Activated naive CD8-positive, alpha-beta T cell (primary cell): ENCODE measurements around the gene ZBTB7B.

Experiments
- H3K27ac Mint-ChIP-seq: one replicate; pipeline ENCODE4 v1.8.0; 2021; ENCODE audit warnings: mixed read lengths
- H3K27me3 Mint-ChIP-seq: one replicate; pipeline ENCODE4 v1.8.0; 2021; ENCODE audit warnings: mixed read lengths
- H3K36me3 Mint-ChIP-seq: one replicate; pipeline ENCODE4 v1.8.0; 2021; ENCODE audit warnings: mixed read lengths
- H3K4me1 Mint-ChIP-seq: one replicate; pipeline ENCODE4 v1.8.0; 2021; ENCODE audit warnings: low read depth, mixed read lengths
- H3K4me3 Mint-ChIP-seq: one replicate; pipeline ENCODE4 v1.8.0; 2021; ENCODE audit warnings: mild to moderate bottlenecking, mixed read lengths
- H3K9me3 Mint-ChIP-seq: one replicate; pipeline ENCODE4 v1.8.0; 2021; ENCODE audit warnings: low read depth, mixed read lengths

The ZBTB7B gene

DNA sequence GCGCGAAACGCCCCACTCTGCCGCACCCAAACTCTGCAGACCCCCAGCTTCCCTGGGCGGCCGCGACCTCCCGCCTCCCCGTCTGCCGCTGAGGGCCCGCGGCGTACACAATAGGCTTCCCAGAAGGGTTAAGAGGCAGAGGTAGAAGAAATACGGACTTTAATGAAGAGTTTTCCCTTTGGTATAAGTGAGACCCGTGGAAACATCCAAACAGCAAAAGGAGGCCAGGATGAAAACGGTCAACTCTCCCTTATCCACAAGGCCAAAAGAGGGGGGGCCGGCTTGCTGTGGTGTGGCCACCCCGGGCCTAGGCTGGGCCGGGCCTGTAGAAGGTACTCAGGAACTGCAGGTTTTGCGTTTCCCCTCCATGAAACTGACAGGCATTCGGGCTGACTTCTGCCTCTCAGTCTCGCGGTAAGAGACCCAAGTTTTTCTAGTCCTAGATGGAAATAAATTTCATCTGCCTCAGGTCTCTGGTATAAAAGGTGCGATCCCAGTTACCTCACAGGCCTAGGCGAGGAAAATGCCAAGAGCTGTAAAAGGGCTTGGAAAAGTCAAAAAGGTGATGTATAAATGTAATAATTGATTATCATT, 40.3 kb upstream of the ZBTB7B start:
- Mint-ChIP-seq H3K27me3 (no peaks in the 10 kb centered on the region), H3K4me1 (peaks cover 28% of the 10 kb centered on the region), H3K4me3 (peak overlapping the region; percentile 91), H3K36me3 (no peaks in the 10 kb centered on the region), H3K9me3 (no peaks in the 10 kb centered on the region), H3K27ac (peak overlapping the region; percentile 92)

DNA sequence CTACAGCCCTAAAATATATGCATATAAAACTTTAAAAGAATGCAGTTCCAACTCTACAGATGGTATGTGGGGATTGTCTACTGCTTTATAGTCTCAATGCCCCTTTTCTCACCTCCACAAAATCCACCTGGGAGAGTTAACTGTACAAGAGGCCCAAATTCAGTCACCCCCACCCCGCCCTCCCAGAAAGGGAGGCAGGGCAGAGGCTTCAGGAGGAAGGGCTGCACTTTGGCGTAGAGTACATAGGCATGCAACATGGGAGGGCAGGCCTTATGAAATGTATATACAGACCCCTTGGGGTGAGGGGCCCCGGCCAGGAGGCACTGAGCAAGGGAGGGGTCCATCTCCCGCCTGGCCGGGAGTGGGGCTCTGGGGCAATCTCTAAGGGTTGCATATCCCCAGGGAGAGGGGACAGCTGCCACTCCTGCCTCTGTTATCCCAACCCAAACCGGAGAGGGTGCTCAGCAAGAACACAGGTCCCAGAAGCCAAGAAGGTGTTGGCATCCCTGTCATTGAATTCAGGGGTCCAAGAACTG, 39.7 kb upstream of the ZBTB7B start:
- H3K27me3 Mint-ChIP-seq = no peaks in the 10 kb centered on the region
- no peaks in the 10 kb centered on the region for H3K36me3 Mint-ChIP-seq
- peaks cover 27% of the 10 kb centered on the region for H3K4me1 Mint-ChIP-seq
- peak overlapping the region; percentile 92 for H3K27ac Mint-ChIP-seq
- H3K4me3 Mint-ChIP-seq = peak overlapping the region; percentile 91
- no peaks in the 10 kb centered on the region for H3K9me3 Mint-ChIP-seq

DNA sequence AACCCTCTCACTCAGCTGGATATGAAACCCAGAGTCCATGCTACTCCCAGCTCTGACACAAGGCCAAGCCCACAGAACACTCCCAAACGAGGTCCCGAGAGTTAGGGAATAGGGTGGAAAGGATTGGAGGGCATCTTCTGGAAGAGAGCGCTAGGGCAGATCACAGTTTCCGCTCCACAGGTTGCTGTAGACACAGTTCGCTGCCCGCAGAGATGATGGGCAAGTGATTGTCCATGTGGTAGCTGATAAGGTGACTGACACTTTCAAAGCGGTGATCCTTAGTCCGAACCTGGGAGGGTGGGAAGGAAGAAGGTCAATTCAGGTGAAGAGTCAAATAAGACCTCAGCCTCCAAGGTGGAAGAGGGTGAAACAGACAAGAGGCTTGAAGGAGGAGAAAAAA, 39.0 kb upstream of the ZBTB7B start:
- H3K4me1 Mint-ChIP-seq = peaks cover 25% of the 10 kb centered on the region
- no peaks in the 10 kb centered on the region for H3K27me3 Mint-ChIP-seq
- no peaks in the 10 kb centered on the region for H3K9me3 Mint-ChIP-seq
- peak overlapping the region; percentile 21 for H3K4me3 Mint-ChIP-seq
- peak overlapping the region; percentile 61 for H3K27ac Mint-ChIP-seq
- no peaks in the 10 kb centered on the region for H3K36me3 Mint-ChIP-seq

DNA sequence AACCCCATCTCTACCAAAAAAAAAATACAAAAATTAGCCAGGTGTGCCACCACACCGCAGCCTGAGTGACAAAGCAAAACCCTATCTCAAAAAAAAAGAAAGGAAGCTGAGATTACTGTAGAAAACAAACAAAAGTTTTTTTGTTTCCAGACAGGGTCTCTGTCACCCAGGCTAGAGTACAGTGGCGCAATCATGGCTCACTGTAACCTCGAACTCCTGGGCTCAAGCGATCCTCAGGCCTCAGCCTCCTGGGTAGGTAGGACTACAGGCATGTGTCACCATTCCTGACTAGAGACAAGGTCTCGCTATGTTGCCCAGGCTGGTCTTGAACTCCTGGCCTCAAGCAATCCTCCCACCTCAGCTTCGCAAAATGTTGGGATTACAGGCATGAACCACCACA, 38.2 kb upstream of the ZBTB7B start:
- Mint-ChIP-seq H3K4me1 (peaks cover 28% of the 10 kb centered on the region), H3K4me3 (no peak overlapping the region), H3K36me3 (no peaks in the 10 kb centered on the region), H3K27me3 (no peaks in the 10 kb centered on the region), H3K9me3 (no peaks in the 10 kb centered on the region), H3K27ac (no peak overlapping the region)

DNA sequence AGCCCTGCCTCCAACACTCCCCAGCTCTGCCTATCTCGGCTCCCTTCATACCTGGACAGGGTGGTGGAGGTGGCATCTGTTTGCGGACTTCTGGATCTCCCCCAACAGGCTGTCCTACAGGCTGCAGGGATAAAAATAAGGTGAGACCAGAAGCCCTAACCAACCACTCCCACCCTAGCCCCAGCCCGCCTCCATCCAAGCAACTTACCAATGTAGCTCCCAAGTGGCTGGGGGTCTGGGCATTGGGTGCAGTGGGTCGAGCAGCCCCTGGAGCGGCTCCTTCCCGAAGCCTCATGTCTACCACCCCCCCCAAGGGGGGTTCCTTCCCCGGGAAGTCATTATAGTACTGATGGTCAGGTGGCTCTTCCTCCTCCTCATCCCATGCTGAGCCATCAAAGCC, 36.5 kb upstream of the ZBTB7B start:
- no peaks in the 10 kb centered on the region for H3K9me3 Mint-ChIP-seq
- no peak overlapping the region for H3K27ac Mint-ChIP-seq
- no peak overlapping the region for H3K4me3 Mint-ChIP-seq
- H3K4me1 Mint-ChIP-seq = peaks cover 29% of the 10 kb centered on the region
- H3K36me3 Mint-ChIP-seq = no peaks in the 10 kb centered on the region
- no peaks in the 10 kb centered on the region for H3K27me3 Mint-ChIP-seq

DNA sequence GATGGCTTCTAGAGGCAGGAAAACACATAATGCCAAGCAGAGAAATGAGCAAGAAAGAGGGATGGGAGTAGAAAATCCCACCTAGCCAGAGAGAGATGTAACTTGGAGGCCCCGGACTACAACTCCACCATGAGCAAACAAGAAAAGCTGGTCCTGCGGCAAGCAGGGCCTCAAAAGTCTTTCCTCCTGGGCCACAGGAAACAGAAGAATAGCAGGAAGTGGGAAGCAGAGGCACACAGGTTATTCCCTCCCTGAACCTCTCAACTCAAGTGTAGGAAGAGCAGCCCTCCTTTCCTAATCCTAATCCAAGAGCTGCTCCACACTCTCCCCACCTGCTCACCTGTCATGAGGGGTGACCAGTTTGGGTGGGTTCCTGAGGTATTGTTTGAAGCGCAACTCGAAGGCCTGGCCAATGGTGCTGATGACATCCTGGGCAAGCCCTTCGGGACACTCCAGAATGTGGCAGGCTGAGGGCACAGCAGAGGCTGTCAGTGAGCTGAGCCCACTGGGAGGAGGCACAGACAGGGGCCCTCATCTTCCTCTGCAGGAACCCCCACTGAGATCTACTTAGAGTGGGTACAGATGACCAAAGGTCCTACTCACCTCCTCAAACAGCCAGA, 35.2 kb upstream of the ZBTB7B start:
- H3K27ac Mint-ChIP-seq = no peak overlapping the region
- H3K4me1 Mint-ChIP-seq = peaks cover 36% of the 10 kb centered on the region
- H3K36me3 Mint-ChIP-seq = peaks cover 2% of the 10 kb centered on the region

DNA sequence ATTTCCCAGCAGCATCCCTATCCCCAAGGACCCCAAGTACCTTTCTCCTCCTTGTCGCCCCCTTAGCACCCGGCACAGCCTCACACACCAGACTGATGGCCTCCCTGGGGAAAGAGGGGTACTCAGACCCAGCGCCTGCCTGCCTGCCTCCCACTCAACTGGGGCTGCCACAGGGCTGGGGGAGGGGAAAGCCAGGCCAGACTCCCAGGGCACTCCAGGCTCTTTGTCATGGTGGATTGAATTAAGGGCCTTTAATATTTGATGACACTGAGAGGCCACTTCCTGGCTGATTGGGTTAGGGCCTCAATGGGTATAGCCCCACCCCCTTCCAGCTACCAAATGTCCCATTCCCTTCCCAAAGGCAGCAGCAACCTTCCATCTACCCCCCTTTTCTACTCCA, 33.9 kb upstream of the ZBTB7B start:
- Mint-ChIP-seq H3K9me3 (no peaks in the 10 kb centered on the region), H3K36me3 (peaks cover 2% of the 10 kb centered on the region), H3K4me3 (no peak overlapping the region), H3K27me3 (no peaks in the 10 kb centered on the region), H3K4me1 (peaks cover 34% of the 10 kb centered on the region), H3K27ac (peak overlapping the region; percentile 54)

More for the DNA sequence above, 35.2 kb upstream of the ZBTB7B start:
- H3K9me3 Mint-ChIP-seq = no peaks in the 10 kb centered on the region
- H3K27me3 Mint-ChIP-seq = no peaks in the 10 kb centered on the region
- H3K4me3 Mint-ChIP-seq = no peak overlapping the region

DNA sequence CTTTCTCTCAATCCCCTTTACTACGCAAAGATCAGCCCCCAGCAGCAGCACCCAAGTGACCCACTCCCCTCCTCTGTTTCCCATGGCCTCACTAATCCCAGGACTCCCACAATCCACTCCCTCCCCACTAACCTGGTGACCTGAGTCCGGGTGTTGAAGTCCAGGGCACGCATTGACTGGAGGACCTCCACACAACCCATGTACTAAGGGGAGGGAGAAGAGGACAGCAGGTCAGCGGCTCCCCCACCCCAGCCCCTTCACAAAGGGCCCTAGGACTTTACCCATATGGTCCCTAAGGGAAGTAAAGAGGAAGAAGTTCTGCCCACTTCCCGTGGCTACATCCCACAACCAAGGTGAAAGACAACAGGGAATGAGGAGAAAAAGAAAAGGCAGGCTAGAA, 33.4 kb upstream of the ZBTB7B start:
- peaks cover 2% of the 10 kb centered on the region for H3K36me3 Mint-ChIP-seq

DNA sequence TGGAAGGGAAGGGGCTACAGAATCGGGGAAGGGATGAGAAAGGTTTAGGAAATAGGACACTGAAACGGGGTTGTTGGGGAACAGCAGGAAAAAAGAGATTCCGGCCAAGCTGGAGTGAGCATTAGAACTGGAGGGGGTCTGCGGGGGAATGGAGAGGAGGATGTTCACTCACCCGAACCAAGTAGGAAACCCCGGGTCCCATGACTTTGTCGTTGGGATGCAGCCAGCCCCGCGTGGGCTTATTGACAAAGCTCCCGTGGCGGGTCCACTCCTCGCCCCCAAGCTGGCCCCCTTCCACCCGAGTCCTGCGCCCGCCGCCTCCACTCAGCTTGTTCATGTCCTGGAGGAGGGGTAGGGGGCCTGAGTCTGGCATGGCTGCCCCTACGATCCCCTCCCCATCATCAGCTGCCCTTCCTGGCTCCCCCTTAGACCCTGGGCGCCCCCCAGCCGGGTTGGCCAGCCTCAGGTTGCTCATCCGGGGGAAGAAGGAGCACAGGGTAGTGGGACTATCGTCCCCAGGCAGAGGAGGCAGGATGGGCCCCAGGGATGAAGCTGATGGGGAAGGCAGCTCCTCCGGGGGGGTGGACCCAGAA, 32.6 kb upstream of the ZBTB7B start:
- H3K27ac Mint-ChIP-seq = peak overlapping the region; percentile 54
- H3K27me3 Mint-ChIP-seq = no peaks in the 10 kb centered on the region
- no peak overlapping the region for H3K4me3 Mint-ChIP-seq
- no peaks in the 10 kb centered on the region for H3K9me3 Mint-ChIP-seq
- peaks cover 2% of the 10 kb centered on the region for H3K36me3 Mint-ChIP-seq
- H3K4me1 Mint-ChIP-seq = peaks cover 29% of the 10 kb centered on the region

More for the DNA sequence above, 33.4 kb upstream of the ZBTB7B start:
- H3K9me3 Mint-ChIP-seq = no peaks in the 10 kb centered on the region
- no peak overlapping the region for H3K4me3 Mint-ChIP-seq
- no peaks in the 10 kb centered on the region for H3K27me3 Mint-ChIP-seq
- peaks cover 32% of the 10 kb centered on the region for H3K4me1 Mint-ChIP-seq
- H3K27ac Mint-ChIP-seq = peak overlapping the region; percentile 54

DNA sequence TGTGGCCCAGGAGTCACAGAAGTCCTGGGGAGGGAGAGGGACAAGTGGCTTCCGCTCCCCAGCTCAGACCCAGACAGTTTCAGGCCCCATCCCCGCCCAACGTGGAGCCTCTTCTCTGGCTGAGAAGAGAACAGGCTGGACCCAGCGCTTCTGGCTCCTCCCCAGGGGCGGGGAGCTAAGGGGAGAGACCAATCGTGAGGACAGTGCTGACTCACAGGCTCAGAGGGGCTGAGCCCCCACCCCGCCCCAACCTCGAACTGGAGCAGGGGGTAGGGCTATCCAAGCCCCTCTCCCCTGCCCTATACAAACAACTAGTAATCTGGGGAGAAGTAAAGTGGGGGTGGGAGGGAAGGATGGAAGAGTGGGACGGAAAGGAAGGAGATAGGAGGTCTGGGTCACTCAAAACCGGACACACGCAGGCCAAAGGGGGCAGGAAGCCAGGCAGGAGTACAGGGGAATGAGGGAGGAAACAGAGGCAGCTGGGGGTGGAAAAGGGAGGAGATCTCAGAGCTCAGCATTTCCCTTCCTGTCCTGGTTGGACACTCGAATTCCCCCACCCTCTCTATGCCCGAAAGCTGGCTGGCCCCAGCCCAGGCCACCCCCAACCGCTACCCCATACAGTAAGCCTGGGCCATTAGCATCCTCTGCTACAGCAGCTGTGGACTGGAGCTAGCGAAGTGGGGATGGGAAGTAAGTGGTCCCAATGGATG, 31.8 kb upstream of the ZBTB7B start, which contains the start of gene SHC1:
Gene SHC1 (minus strand): TSS at position 117 of the 710 bp plus-strand sequence. CDS start 221 bp downstream, outside the sequence.
- Mint-ChIP-seq H3K27ac (peak within 1 kb of the TSS; percentile 58), H3K36me3 (peaks cover 2% of the 10 kb centered on the region), H3K9me3 (no peaks in the 10 kb centered on the region), H3K4me1 (peaks cover 29% of the 10 kb centered on the region), H3K27me3 (no peaks in the 10 kb centered on the region), H3K4me3 (peak within 1 kb of the TSS; percentile 4)

DNA sequence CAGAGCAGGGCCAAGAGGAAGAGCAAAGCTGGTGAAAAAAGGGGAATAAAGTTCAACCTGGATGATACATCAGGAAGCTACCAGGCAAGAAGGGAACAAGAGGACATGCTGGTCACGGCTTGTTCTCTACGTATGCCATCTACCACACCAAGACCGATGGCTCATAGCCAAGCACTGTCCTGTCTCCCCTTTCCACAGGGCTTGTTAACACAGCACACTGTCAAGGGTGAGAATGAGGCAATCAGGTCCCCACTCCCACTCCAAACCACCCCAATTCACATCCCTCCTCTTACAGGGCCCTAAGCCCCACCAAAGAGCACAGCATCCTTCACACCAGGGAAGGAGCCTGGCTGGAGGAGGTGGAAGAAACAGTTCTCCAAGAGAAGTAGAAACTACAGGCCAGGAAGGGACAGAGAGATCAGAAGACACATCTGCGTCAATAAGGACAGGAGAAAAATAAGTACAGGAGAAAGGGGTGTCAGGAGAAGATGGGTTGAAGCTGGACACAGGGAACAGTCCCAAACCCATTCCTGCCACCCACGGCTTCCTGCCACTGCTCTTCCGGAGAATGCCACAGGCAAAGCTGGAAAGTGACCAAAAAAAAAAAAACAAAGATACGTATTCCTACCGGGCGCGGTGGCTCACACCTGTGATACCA, 31.1 kb upstream of the ZBTB7B start:
- peak overlapping the region; percentile 4 for H3K4me3 Mint-ChIP-seq
- peaks cover 29% of the 10 kb centered on the region for H3K4me1 Mint-ChIP-seq
- H3K27me3 Mint-ChIP-seq = no peaks in the 10 kb centered on the region
- peak overlapping the region; percentile 52 for H3K27ac Mint-ChIP-seq
- H3K9me3 Mint-ChIP-seq = no peaks in the 10 kb centered on the region
- peaks cover 2% of the 10 kb centered on the region for H3K36me3 Mint-ChIP-seq

DNA sequence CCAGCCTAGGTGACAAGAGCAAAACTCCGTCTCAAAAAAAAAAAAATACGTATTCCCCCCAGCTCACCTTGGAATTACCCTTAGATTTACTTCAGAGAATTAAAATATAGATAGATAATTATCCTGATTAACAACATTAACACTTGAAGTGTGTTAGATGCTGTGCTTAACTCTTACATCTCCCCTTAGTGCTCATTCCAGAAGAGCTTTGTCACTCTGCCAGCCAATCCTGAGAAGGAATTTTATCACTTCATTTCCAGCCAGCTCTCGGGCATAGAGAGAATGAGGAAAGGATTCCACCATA, 30.4 kb upstream of the ZBTB7B start:
- Mint-ChIP-seq H3K36me3 (peaks cover 2% of the 10 kb centered on the region), H3K27ac (peak overlapping the region; percentile 83), H3K4me1 (peaks cover 29% of the 10 kb centered on the region), H3K27me3 (no peaks in the 10 kb centered on the region), H3K9me3 (no peaks in the 10 kb centered on the region), H3K4me3 (no peak overlapping the region)

DNA sequence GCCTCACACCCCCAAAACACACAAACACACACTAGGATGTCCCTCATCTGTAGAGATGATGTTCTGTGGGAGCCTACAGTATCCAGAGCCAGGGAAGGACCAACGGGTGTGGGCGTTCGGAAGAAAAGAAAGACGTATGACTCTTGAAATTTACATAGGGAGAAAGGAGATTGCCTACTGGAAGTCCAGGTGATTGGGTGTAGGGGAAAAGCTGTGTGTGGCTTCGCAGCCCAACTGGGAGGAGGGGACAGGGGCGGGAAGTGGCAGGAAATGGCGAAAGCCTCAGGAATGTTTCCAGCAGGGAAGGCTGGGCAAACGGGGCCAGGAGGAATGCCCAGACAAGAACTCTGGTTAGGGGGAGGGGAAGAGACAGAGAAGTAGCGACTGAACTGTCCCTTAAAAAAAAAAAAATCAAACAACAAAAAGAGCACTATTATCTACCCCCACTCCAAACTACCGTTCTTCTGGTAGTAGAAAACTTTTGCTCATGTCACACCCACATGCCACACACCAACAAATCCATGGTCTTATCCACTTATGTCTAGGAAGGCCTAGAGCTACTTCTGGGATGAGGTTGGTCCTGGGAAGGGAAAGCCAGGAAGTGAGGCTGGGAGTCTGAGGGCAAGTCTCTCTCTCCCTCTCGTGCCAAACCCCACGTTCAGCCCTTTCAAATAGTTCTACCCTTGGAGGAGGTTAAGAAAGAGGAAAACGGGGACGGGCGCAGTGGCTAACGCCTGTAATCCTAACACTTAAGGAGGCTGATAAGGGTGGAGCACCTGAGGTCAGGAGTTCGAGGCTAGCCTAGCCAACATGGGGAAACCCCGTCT, 29.9 kb upstream of the ZBTB7B start:
- Mint-ChIP-seq H3K27ac (peak overlapping the region; percentile 83), H3K9me3 (no peaks in the 10 kb centered on the region), H3K4me3 (no peak overlapping the region), H3K27me3 (no peaks in the 10 kb centered on the region), H3K4me1 (peaks cover 29% of the 10 kb centered on the region), H3K36me3 (peaks cover 2% of the 10 kb centered on the region)
